Measurements from ENCODE around the gene OR52A5. TPM values are rescaled to one million over a fixed set of nuclear protein-coding genes. Genes with fewer than 3 reads are reported as not detected.

OR52A5 gene
- total and polyA plus RNA-seq, 10 of the 15 experiments (the other 5 are each of a cell fraction or from before 2014, with no cell fraction given): not detected

- DNase-seq (ENCODE audit: low read depth, low spot score) (no peak), FAIRE-seq (no peak), ATAC-seq (no peak)
- Histone ChIP-seq H3K79me2 (ENCODE audit: control insufficient read depth, insufficient read depth, low read length) (no peaks in the 10 kb centered on the region), H2AFZ (ENCODE audit: control insufficient read depth, low read depth, low read length) (no peak overlapping the region), H3K4me1 (ENCODE audit: control insufficient read depth, insufficient read depth, low read length) (no peaks in the 10 kb centered on the region), H3K36me3 (ENCODE audit: control insufficient read depth in 2 of 2, insufficient read depth in 2 of 2, low read length in 1 of 2) (no peaks in the 10 kb centered on the region), H4K20me1 (ENCODE audit: control insufficient read depth, insufficient read depth) (no peaks in the 10 kb centered on the region), H3K9ac (ENCODE audit: control insufficient read depth, insufficient read depth, low read length) (no peak overlapping the region), H3K9me3 (replicated peaks; ENCODE audit: control insufficient read depth, insufficient read depth, low read length) (no peaks in the 10 kb centered on the region), H3K4me3 (no peak overlapping the region), H3K27ac (ENCODE audit: control insufficient read depth, insufficient read depth) (no peak overlapping the region), H3K4me2 (ENCODE audit: control insufficient read depth, insufficient read depth) (no peak overlapping the region), H3K27me3 (replicated peaks in 1 of 2; ENCODE audit: control insufficient read depth in 2 of 2, insufficient read depth in 2 of 2, low read length in 1 of 2) (no peaks in the 10 kb centered on the region)
- CTCF ChIA-PET: interaction anchor here (0.6 to 1.3 kb wide), 2 partner anchors 9 to 67 kb away, joined by 3 to 5 read pairs; no protein-coding TSS in a partner anchor
- in situ Hi-C loops (cut with MboI) (no loop called here), intact Hi-C loops (cut with micrococcal nuclease; ENCODE audit: unreplicated experiment) (no loop called here)
- POLR2A ChIA-PET: no interaction called here
- RAD21 ChIA-PET (ENCODE audit: unreplicated experiment): no interaction called here
- BruUV-seq (replicated peaks): no TSS peak
- SMC1A ChIA-PET (ENCODE audit: uncharacterized antibody, unreplicated experiment): no interaction called here
- 0% methylated on average over 3 of the region's 3 CpGs for WGBS (ENCODE audit: insufficient coverage, insufficient replicate concordance, low lambda C conversion rate, missing lambda C conversion rate)
- TF ChIP-seq KDM1A (IDR thresholded peaks at IDR 0.05; ENCODE audit: borderline replicate concordance): no peak
- no peak for TF ChIP-seq ZZZ3 (IDR thresholded peaks at IDR 0.05; ENCODE audit: control insufficient read depth, insufficient read length, low read depth)
- no peak for TF ChIP-seq BMI1 (IDR thresholded peaks at IDR 0.05; ENCODE audit: borderline replicate concordance)
- TF ChIP-seq SUPT20H (IDR thresholded peaks at IDR 0.05; ENCODE audit: borderline replicate concordance, control insufficient read depth, low read depth, low read length): no peak
- no peak for TF ChIP-seq SUZ12 (IDR thresholded peaks at IDR 0.05; ENCODE audit: unreplicated experiment)
- TF ChIP-seq POU2F2 (IDR thresholded peaks at IDR 0.05; ENCODE audit: borderline replicate concordance, low read depth, low read length): no peak
- no peak for TF ChIP-seq NBN (IDR thresholded peaks at IDR 0.05)
- TF ChIP-seq TCF3 (IDR thresholded peaks at IDR 0.05; ENCODE audit: borderline replicate concordance, insufficient read depth, low read depth, low read length): no peak
- no peak for TF ChIP-seq ZBTB11 (CRISPR knock-in tag; IDR thresholded peaks at IDR 0.05)
- no peak for TF ChIP-seq RELB (IDR thresholded peaks at IDR 0.05; ENCODE audit: low read depth)
- no peak for TF ChIP-seq EZH2 (IDR thresholded peaks at IDR 0.05; ENCODE audit: borderline replicate concordance, control insufficient read depth, low read depth, low read length)
- TF ChIP-seq PML (IDR thresholded peaks at IDR 0.05; ENCODE audit: low read length): no peak
- no peak for TF ChIP-seq E4F1 (IDR thresholded peaks at IDR 0.05; ENCODE audit: borderline replicate concordance, partially characterized antibody)
- TF ChIP-seq CHD2 (IDR thresholded peaks at IDR 0.05; ENCODE audit: borderline replicate concordance, low read depth, low read length): no peak
- no peak for TF ChIP-seq NKRF (conservative IDR thresholded peaks at IDR 0.05)
- TF ChIP-seq ZNF622 (IDR thresholded peaks at IDR 0.05): no peak
Observed at GRCh38 chr11:5115339-5115738, 22.8 kb downstream of the OR52A5 start.
